ENCODE measurements around the gene OR6V1.
"Not testable (repeated sequence)": the region's sequence is repeated elsewhere in the genome, so short reads cannot be mapped to it uniquely, and the experiment has no call there.

Gene OR6V1

DNA sequence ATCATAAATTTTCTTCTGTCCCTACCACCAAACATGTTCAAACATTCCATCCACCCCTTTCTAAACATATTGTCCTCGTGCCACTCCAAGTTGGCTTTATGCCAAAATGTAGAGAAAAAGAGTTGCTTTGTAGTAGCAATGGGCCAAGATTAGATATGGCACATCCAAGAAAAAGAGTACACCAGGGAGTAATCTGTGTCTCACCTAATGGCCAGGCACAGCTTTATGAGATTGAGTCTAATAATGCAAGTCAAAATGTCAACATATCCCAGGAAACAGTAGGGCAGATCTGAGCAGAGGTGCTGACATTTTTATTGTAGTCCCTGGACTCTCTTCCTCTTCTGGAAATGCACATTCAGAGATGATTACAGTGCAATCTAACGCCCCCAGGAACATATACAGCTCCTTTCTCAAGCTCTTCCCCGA, 5.7 kb upstream of the OR6V1 start:
- DNase-seq, result no peak

DNA sequence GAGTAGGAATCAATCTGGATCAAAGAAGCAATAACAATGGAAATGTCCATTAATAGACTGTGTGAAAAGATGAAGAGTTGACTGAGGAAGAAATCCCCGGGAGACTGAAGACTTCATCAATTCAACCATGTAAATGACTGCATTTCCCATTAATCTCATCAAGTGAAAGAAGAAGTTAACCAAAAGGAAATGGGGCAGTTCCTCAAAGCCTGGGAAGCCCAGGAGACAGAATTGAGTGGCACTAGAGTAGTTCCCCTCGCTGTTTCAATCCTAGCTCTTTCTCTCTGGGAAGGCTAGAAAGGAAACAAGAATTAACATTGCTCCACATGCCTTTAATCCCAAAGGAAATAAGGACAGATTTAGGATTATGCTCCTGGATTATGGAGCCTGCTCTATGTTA, 4.8 kb upstream of the OR6V1 start:
- DNase-seq, result no peak

DNA sequence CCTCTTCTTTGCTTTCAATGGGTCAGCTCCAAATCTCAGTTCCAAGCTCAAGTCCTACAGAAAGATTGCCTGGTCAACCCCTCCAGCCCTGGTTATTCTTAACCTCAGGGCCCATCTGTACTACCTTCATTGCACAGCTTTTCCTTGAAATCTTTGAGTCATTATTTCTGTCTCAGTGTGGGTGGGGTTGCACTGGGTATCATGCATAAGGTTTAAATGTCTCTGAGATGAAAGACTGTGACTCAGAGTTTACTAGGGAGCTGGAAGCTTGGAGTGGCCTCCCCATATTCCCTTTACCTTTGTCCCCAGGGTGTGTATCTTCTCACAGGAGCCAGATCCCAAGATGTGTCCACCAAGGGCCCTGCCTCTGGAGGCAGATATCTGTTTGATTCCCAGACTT, 3.3 kb upstream of the OR6V1 start:
- no peak for DNase-seq

DNA sequence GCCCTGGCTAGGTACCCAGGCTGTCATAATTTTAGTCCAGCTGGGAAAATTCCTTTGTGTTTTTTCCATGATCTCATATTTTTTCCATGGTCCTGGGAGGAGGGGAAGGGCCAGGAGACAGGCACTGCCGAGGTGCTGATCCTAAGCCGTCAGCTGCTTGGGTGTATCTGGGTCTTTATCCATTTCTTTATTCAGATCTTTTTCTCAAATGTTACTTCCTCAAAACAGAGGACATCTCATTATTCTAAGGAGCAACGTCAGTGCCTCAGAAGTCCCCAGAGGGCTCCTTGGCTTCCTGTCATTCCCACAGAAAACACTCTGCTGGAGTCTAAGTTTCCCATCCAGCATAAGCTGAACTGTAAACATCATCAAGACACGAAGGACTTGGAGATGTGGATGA, 2.8 kb upstream of the OR6V1 start:
- DNase-seq, result peak; percentile 0

DNA sequence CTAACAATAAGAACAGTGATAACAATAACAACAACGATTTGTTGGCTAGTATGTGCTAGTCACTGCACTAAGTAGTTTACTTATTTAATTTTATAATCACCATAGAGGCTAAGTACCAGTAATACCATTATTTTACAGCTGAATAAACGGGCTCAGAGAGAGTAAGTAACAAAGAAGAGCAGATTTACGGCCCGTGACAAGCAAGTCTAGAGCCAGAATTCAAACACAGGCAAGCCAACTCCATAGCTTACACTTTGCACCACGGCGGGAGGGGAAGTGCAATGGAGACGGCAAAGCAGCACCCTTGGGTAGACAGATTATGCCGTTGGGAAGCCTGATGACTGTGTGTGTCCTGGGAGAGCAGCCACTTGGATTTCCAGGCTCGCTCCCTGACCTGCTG, 1.2 kb upstream of the OR6V1 start:
- peak; percentile 2 for DNase-seq

DNA sequence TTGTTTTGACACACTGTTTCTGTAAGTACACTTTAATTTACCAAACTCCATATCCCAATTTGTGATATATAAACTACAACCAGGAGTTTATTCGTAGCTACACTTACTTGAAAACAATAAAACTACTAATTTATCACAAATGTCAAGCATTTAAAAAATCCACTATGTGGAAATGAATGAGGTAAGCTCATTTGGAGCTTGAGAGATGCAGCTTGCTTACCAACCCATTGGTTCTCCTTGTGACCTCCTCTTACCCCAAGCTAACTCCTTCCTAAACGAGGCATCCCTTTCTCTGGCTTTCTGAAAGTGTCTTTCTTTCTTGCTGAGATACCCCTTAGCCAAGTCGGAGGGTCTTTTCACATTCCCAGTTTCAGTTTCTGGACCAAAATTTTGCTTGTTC, 2.5 kb downstream of the OR6V1 start:
- no peak for DNase-seq

DNA sequence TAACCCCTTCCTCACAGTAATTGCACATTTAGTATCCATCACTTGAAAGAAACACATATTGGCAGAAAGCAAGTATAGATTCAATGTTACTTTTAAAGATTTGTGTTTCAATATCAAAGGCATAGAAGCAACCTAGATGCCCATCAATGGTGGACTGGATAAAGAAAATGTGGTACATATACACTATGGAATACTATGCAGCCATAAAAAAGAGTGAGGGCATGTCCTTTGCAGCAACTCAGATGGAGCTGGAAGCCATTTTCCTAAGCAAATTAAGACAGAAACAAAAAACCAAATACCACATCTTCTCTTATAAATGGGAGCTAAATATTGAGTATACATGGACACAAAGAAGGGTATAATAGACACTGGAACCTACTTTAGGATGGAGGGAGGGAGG, 3.6 kb downstream of the OR6V1 start:
- DNase-seq, result no peak

DNA sequence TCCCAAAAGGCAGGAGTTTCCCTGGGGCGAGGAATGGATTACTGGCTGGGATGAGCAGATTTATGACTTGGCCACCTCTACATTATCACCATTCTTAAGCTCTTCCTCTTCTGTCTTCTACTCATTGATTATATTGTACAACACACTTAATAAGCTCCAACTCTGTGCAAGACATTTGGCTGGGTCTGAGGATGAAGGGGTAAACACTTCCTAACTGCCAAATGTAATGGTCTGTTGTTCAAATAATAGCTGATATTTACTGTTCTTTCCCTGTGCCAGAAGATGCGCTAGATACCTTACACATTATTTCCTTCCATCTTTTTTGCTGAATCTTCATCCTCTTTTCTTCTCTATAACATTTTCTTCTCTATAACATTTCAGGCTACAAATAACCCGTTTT, 11.6 kb downstream of the OR6V1 start:
- no peak for DNase-seq

DNA sequence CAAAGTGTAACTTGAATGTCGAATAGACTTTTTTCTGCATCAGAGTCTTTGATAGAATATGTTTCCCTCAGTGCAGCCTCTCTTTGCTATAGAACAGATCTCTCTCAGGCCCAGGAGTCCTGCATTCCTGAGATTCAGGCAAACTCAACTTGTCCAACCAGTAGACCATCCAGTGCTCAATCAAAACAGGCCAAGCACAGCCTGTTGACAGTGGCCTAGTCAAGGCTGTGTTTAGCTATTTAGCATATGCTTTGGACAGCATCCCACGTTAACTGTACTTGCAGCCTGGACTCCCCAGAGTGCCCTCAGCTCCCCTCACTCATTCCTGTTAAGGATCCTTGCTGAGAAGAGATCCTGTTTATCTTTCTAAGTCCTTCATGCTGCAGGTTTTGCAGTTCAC, 16.3 kb downstream of the OR6V1 start:
- no peak for DNase-seq

DNA sequence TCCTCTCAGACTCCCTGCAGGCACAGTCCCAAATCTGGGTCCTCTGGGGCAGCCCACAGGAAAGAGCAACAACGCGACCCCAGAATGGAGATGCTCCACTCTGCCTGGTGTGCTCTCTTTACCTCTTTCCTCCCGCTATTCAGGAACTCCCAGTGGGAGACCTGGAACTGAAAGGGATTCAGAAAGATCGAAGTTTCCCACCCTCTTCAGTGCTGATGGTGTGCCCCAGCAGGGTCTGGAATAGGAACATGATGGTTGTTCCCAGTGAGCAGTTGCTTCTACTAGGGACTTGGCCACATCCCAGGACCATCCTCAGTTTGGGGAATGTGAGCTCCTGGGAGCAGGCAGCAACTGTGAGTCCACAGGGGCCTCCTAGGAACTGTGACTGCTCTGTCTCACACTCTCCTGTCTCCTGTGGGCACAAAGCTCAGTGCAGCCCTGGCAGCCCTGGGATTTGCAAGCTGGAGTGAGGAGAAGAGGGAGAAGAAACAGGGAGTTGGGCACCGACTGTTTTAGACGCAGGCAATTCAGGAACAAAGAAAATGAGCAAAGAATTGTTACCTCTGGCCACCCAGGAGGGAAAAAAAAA, 17.9 kb downstream of the OR6V1 start:
- no peak for DNase-seq

DNA sequence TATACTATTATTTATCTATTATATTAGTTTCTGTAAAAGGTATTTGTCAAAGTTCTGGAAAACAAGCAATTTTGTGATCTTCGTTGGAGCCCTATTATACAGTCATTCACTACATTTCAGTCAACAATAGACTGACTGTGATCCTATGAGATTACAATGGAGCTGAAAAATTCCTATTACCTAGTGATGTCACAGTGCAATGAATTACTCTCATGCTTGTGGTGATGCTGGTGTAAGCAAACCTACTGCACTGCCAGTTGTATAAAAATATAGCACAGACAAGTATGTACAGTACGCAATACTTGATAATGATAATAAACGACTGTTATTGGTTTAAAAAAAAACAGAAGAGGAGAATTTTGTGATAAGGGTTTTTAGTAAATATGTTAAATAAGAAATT, 21.4 kb downstream of the OR6V1 start:
- DNase-seq, result no peak

DNA sequence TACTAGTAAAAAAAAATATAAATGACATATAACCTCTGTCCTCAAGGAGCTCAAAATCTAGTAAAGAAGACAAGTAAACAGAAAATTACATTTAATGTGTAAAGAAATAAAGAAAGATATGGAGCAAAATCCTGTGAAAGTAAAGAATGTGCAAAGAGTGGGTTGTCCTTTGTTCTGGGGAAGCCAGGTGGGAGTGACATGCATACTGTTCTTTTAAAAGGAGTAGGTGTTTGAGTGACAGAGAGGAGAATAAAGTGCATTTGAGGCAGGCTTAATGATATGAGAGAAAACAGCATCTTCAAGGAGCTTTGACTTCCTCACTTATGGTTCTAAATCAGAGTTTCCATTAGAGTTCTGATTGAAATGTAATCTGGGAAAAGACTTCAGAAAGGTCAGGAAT, 22.0 kb downstream of the OR6V1 start:
- no peak for DNase-seq

DNA sequence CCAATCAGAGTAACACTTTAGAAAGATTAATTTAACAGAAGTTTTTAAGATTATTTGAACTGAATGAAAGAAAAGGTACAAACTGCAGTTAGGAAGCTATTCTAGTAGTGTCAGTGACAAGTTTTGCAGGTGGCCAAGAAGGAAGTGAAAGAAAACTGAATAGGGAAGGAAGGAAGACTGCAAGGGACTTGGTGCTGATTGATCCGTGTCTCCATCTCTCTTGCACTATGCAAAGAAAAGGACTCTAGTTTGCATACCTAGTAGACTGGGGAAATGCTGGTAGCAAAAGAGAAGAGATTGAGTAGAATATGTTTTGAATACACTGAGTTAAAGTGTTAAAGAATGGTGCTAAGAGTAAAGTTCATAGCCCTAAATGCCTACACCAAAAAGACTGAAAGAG, 33.0 kb downstream of the OR6V1 start:
- DNase-seq, result no peak

DNA sequence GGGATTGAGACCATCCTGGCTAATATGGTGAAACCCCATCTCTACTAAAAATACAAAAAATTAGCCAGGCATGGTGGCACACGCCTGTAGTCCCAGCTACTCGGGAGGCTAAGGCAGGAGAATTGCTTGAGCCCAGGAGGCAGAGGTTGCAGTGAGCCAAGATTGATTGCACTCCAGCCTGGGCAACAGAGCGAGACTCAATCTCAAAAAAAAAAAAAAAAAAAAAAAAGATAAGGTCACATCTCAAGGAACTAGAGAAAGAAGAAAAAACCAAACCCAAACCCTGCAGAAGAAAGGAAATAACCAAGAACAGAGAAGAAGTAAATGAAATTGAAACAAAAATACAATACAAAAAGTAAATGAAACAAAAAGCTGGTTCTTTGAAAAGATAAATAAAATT, 33.5 kb downstream of the OR6V1 start:
- DNase-seq, result not testable (repeated sequence)

DNA sequence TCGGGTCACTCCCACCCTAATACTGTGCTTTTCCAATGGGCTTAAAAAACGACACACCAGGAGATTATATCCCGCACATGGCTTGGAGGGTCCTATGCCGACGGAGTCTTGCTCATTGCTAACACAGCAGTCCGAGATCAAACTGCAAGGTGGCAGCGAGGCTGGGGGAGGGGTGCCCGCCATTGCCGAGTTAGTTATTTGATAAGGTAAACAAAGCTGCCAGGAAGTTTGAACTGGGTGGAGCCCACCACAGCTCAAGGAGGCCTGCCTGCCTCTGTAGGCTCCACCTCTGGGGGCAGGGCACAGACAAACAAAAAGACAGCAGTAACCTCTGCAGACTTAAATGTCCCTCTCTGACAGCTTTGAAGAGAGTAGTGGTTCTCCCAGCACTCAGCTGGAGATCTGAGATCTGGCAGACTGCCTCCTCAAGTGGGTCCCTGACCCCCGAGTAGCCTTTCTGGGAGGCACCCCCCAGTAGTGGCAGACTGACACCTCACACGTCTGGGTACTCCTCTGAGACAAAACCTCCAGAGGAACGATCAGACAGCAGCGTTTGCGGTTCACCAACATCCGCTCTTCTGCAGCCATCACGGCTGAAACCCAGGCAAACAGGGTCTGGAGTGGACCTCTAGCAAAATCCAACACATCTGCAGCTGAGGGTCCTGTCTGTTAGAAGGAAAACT, 36.5 kb downstream of the OR6V1 start:
- DNase-seq, result not testable (repeated sequence)

DNA sequence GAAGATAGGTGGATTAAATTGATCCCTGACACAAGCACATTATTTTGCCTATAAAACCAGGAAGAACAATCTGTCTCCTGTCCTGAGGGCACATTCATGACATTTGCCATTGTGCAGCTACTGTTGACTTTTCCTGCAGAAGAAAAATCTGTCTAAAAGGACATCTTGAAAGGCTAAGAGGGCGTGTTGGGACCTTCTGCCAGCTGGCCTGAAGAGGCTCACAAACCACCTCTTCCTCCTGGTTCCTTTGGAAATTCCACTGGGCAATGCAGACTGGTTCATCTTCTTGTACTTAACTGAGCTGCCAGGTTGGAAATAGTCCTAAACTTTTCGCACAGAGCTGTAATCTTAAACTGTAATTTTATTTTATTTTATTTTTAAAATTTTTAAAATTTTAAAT, 44.0 kb downstream of the OR6V1 start:
- DNase-seq, result no peak

DNA sequence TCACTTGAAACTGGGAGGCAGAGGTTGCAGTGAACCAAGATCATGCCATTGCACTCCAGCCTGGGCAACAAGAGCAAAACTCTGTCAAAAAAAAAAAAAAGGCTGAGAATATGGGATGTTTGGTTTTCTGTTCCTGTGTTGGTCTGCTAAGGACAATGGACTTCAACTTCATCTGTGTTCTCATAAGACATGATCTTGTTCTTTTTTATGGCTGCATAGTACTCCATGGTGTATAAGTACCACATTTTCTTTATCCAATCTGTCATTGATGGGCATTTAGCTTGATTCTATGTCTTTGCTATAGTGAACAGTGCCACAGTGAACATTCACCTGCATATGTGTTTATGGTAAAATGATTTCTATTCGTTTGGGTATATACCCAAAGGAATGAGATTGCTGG, 47.4 kb downstream of the OR6V1 start:
- not testable (repeated sequence) for DNase-seq
